HG03060 (cell line): ENCODE measurements around the gene TUBD1.
A peak's percentile ranks its signal among the peaks of the same experiment; 100 is the strongest.
"Not testable (repeated sequence)": the region's sequence is repeated elsewhere in the genome, so short reads cannot be mapped to it uniquely, and the experiment has no call there.

ENCODE experiments used
- ATAC-seq: cut with Tn5 transposase; IDR thresholded peaks from one replicate; pipeline ENCODE4 v1.9.1; 2021; ENCODE audit warnings: low read depth, moderate number of reproducible peaks; ENCODE audit not compliant: unreplicated experiment

The TUBD1 gene

GRCh38 chr17:59845595-59846393 is 46.9 kb downstream of the TUBD1 start:
- ATAC-seq = peak; percentile 8

- ATAC-seq = no peak
Measured at GRCh38 chr17:59844884-59845594, 47.7 kb downstream of the TUBD1 start.

GRCh38 chr17:59842901-59843652 is 49.7 kb downstream of the TUBD1 start:
- ATAC-seq = no peak

- ATAC-seq = not testable (repeated sequence)
Measured at GRCh38 chr17:59841882-59842263, 50.9 kb downstream of the TUBD1 start.

GRCh38 chr17:59841091-59841881 is 51.5 kb downstream of the TUBD1 start:
- ATAC-seq = not testable (repeated sequence)

- ATAC-seq = no peak
Measured at GRCh38 chr17:59840329-59841090, 52.2 kb downstream of the TUBD1 start.

GRCh38 chr17:59839651-59840328 is 53.0 kb downstream of the TUBD1 start:
- ATAC-seq = no peak

GRCh38 chr17:59838052-59838916 is 54.5 kb downstream of the TUBD1 start:
- no peak for ATAC-seq

- ATAC-seq = peak; percentile 73
Measured at GRCh38 chr17:59837308-59838051, 55.3 kb downstream of the TUBD1 start.

- no peak for ATAC-seq
Measured at GRCh38 chr17:59832883-59833379, 59.8 kb downstream of the TUBD1 start.

- ATAC-seq = no peak
Measured at GRCh38 chr17:59830846-59831486, 61.8 kb downstream of the TUBD1 start.

GRCh38 chr17:59830007-59830630 is 62.6 kb downstream of the TUBD1 start:
- ATAC-seq = no peak

- peak; percentile 60 for ATAC-seq
Measured at GRCh38 chr17:59829217-59830006, 63.3 kb downstream of the TUBD1 start.

GRCh38 chr17:59828819-59829216 is 63.9 kb downstream of the TUBD1 start:
- ATAC-seq = not testable (repeated sequence)

- ATAC-seq = no peak
Measured at GRCh38 chr17:59828478-59828760, 64.3 kb downstream of the TUBD1 start.
